Kidney (tissue), 14 donors: Measurements from ENCODE around the gene OTOF. TPM values are rescaled to one million over a fixed set of nuclear protein-coding genes. Genes with fewer than 3 reads are reported as not detected.

Experiments used
- DNase-seq, 5 donors: peaks; one replicate each; pipeline ENCODE4 v3.0.0-alpha.2; 2013 to 2020
- FAIRE-seq: peaks from 2 replicates; lab custom pipeline; 2012; peaks lifted over from hg19 to GRCh38; lab: Jason Lieb, UNC
- H3K27ac ChIP-seq, 2 donors: one replicate each; pipeline ENCODE4 v1.7.0; 2013; ENCODE audit warnings: low read depth in 2 of 2, low read length in 2 of 2, inconsistent platforms in 1 of 2
- H3K27me3 ChIP-seq: one replicate; pipeline ENCODE4 v1.7.1; 2013; ENCODE audit warnings: low read length, inconsistent platforms; ENCODE audit not compliant: control insufficient read depth, insufficient read depth
- H3K36me3 ChIP-seq, 3 donors: one replicate each; pipeline versions ENCODE4 v1.7.0 to v1.7.1; 2013; ENCODE audit warnings: low read length in 3 of 3, control low read depth in 1 of 3, inconsistent platforms in 1 of 3; ENCODE audit not compliant: insufficient read depth in 3 of 3, control insufficient read depth in 2 of 3
- H3K4me1 ChIP-seq, 3 donors: one replicate each; pipeline versions ENCODE4 v1.7.0 to v1.7.1; 2013; ENCODE audit warnings: low read length in 3 of 3, inconsistent platforms in 1 of 3, low read depth in 1 of 3; ENCODE audit not compliant: control insufficient read depth in 2 of 3, insufficient read depth in 2 of 3
- H3K4me3 ChIP-seq, 3 donors: one replicate each; pipeline versions ENCODE4 v1.7.0 to v1.8.1; 2013; ENCODE audit warnings: low read length in 3 of 3, control low read depth in 1 of 3, inconsistent platforms in 1 of 3
- H3K9ac ChIP-seq, 3 donors: one replicate each; pipeline versions ENCODE4 v1.7.0 to v1.7.1; 2013; ENCODE audit warnings: low read length in 3 of 3, control low read depth in 1 of 3, inconsistent platforms in 1 of 3
- H3K9me3 ChIP-seq, 3 donors: one replicate each; pipeline versions ENCODE4 v1.7.0 to v1.7.1; 2013; ENCODE audit warnings: low read length in 3 of 3, control low read depth in 1 of 3, inconsistent platforms in 1 of 3; ENCODE audit not compliant: control insufficient read depth in 2 of 3, insufficient read depth in 1 of 3
- intact Hi-C: fragments of 100-400 bp; cut with DNase I; formaldehyde crosslinking; loops from one replicate; pipeline ENCODE4 v1.11.1; 2022
- polyA plus RNA-seq: library from polyadenylated mRNA; stranded (reverse); fragments of 350-450 nt; fragmentation: Illumina TruSeq; extraction: RNeasy Lipid Tissue Mini Kit (QIAGEN cat#74804); gene quantifications from one replicate; pipeline ENCODE4 v1.2.3, GENCODE V29; 2014; ENCODE audit warnings: low read depth, low replicate concordance; ENCODE audit not compliant: insufficient read depth
- total RNA-seq: library from RNA; stranded (reverse); fragmentation: NEBNext Ultra II Directional; extraction: Animal tissue kit (Norgen Biotek cat#: 25700); gene quantifications from one replicate; pipeline ENCODE4 v1.2.1, GENCODE V29; 2021
- TF ChIP-seq, protein P1 (sequence below): IDR thresholded peaks from 3 replicates; pipeline ENCODE4 v1.5.1; 2012; ENCODE audit warnings: mild to moderate bottlenecking, moderate library complexity, borderline replicate concordance; ENCODE audit not compliant: insufficient read depth; ENCODE audit errors: extremely low read depth
- donor health status: control.
- donor health status: control.
- donor health status: control.
- donor health status: control.
- donor health status: control.
- donor health status: DM: yes; HTN: yes; CAD: no.
- donor health status: Normal renal cell carcinoma (clear cell type).

The OTOF gene
- total and polyA plus RNA-seq, 2 donors from 2014 or later: 0.16 TPM; not detected in 1

DNA sequence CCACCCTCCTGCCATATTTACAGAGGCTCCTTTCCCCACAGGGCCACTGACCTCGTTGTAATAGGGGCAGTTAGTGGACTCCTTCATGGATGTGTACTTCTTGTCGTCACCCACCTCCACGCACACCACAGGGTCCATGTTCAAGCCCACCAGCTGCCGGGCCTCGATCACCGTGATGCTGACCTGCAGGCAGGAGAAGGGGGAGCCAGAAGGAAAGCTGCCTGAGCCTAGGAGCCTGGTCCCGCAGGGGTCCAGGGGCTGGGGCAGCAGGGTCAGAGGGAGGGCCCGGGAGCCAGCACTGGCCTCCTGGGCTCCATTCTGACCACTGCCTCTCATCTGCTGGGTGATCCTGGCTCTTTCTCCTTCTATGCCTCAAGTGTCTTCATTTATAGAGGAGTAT, 17.0 kb upstream of the OTOF start:
- intact Hi-C loops: no loop called here
- TF ChIP-seq, protein P1, sequence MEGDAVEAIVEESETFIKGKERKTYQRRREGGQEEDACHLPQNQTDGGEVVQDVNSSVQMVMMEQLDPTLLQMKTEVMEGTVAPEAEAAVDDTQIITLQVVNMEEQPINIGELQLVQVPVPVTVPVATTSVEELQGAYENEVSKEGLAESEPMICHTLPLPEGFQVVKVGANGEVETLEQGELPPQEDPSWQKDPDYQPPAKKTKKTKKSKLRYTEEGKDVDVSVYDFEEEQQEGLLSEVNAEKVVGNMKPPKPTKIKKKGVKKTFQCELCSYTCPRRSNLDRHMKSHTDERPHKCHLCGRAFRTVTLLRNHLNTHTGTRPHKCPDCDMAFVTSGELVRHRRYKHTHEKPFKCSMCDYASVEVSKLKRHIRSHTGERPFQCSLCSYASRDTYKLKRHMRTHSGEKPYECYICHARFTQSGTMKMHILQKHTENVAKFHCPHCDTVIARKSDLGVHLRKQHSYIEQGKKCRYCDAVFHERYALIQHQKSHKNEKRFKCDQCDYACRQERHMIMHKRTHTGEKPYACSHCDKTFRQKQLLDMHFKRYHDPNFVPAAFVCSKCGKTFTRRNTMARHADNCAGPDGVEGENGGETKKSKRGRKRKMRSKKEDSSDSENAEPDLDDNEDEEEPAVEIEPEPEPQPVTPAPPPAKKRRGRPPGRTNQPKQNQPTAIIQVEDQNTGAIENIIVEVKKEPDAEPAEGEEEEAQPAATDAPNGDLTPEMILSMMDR: no peak
- Histone ChIP-seq H3K9me3 (no peaks in the 10 kb centered on the region), H3K4me3 (no peak overlapping the region), H3K27ac (no peak overlapping the region), H3K9ac (no peak overlapping the region), H3K36me3 (no peaks in the 10 kb centered on the region), H3K27me3 (no peaks in the 10 kb centered on the region), H3K4me1 (no peaks in the 10 kb centered on the region)
- peak in 1 of 5 donors; percentile 73 for DNase-seq
- no peak for FAIRE-seq

DNA sequence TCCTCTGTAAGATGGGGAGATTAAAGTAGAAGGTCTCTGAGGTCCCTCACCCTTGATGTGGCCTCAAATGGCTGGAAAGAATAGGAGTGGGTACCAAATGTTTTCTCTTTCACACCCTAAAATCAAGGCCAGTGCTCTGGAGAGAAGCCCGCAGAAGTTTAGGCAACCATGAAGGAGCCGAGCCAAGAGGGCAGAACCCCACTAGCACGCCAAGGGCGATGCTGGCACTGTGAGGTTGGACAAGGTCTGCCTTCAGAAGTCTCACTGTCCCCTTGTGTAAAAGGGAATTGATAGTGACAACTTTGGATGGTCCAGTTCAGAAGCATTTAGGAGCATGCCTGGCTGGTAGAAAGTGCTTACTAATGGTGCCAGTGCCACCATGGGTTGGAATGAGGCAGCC, 16.3 kb upstream of the OTOF start:
- H3K4me3 ChIP-seq: no peak overlapping the region
- no peaks in the 10 kb centered on the region for H3K4me1 ChIP-seq
- H3K9ac ChIP-seq: no peak overlapping the region
- H3K27me3 ChIP-seq: no peaks in the 10 kb centered on the region
- no peak overlapping the region for H3K27ac ChIP-seq
- H3K36me3 ChIP-seq: no peaks in the 10 kb centered on the region
- no peaks in the 10 kb centered on the region for H3K9me3 ChIP-seq
- intact Hi-C loops: no loop called here
- FAIRE-seq (no peak), DNase-seq (peak in 1 of 5 donors; percentile 26)
- TF ChIP-seq, protein P1: no peak

DNA sequence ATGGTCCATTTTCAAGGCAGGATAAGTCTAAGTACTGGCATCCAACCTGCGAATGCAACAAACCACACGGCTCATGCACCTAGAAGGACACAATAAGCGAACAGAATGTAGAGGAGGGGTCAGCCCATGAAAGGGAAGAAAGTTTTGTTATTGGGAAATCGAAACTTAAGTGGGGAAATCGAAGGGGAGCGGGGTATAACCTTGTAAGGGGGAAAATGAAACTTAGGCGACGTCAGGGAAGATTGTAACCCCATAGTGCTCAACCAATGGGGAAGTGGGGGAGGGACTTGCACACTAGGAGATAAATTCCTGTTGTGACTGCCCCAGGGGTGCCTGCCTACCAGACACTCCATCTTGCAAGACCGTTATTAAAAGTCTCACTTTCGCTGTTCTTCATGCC, 15.6 kb upstream of the OTOF start:
- no peak overlapping the region for H3K4me3 ChIP-seq
- no peaks in the 10 kb centered on the region for H3K9me3 ChIP-seq
- H3K27ac ChIP-seq: no peak overlapping the region
- DNase-seq (no peak), FAIRE-seq (no peak)
- H3K9ac ChIP-seq: no peak overlapping the region
- H3K27me3 ChIP-seq: no peaks in the 10 kb centered on the region
- TF ChIP-seq, protein P1: no peak
- intact Hi-C loops: no loop called here
- H3K36me3 ChIP-seq: no peaks in the 10 kb centered on the region
- H3K4me1 ChIP-seq: no peaks in the 10 kb centered on the region
